Measurements from ENCODE around the gene PGAM5.
A peak's percentile ranks its signal among the peaks of the same experiment; 100 is the strongest.

The PGAM5 gene

GRCh38 chr12:132672678-132673077 is 38.0 kb upstream of the PGAM5 start:
- Histone ChIP-seq H3K9ac (ENCODE audit: low read length) (no peak overlapping the region), H3K4me1 (ENCODE audit: control insufficient read depth, insufficient read depth, low read length) (no peaks in the 10 kb centered on the region), H3K36me3 (ENCODE audit: control insufficient read depth, insufficient read depth, low read length, severe bottlenecking) (peaks cover 62% of the 10 kb centered on the region), H3K9me3 (ENCODE audit: control insufficient read depth, low read length) (no peaks in the 10 kb centered on the region), H3K27me3 (replicated peaks; ENCODE audit: control insufficient read depth, insufficient read depth, low read length) (no peaks in the 10 kb centered on the region), H3K4me3 (ENCODE audit: low read length) (no peak overlapping the region)
- no peak for DNase-seq (ENCODE audit: low read depth)

GRCh38 chr12:132673288-132674179 is 37.1 kb upstream of the PGAM5 start:
- no peak overlapping the region for H3K9ac ChIP-seq (ENCODE audit: low read length)
- H3K4me1 ChIP-seq (ENCODE audit: control insufficient read depth, insufficient read depth, low read length), result no peaks in the 10 kb centered on the region
- H3K27me3 ChIP-seq (replicated peaks; ENCODE audit: control insufficient read depth, insufficient read depth, low read length), result no peaks in the 10 kb centered on the region
- H3K4me3 ChIP-seq (ENCODE audit: low read length), result no peak overlapping the region
- H3K9me3 ChIP-seq (ENCODE audit: control insufficient read depth, low read length), result no peaks in the 10 kb centered on the region
- H3K36me3 ChIP-seq (ENCODE audit: control insufficient read depth, insufficient read depth, low read length, severe bottlenecking), result peaks cover 55% of the 10 kb centered on the region
- DNase-seq (ENCODE audit: low read depth), result no peak

- H3K9ac ChIP-seq (ENCODE audit: low read length), result no peak overlapping the region
- peaks cover 52% of the 10 kb centered on the region for H3K36me3 ChIP-seq (ENCODE audit: control insufficient read depth, insufficient read depth, low read length, severe bottlenecking)
- no peak for DNase-seq (ENCODE audit: low read depth)
- H3K27me3 ChIP-seq (replicated peaks; ENCODE audit: control insufficient read depth, insufficient read depth, low read length), result no peaks in the 10 kb centered on the region
- no peaks in the 10 kb centered on the region for H3K4me1 ChIP-seq (ENCODE audit: control insufficient read depth, insufficient read depth, low read length)
- H3K9me3 ChIP-seq (ENCODE audit: control insufficient read depth, low read length), result no peaks in the 10 kb centered on the region
- no peak overlapping the region for H3K4me3 ChIP-seq (ENCODE audit: low read length)
Observed at GRCh38 chr12:132674561-132674960, 36.1 kb upstream of the PGAM5 start.

- H3K9ac ChIP-seq (ENCODE audit: low read length), result no peak overlapping the region
- no peaks in the 10 kb centered on the region for H3K27me3 ChIP-seq (replicated peaks; ENCODE audit: control insufficient read depth, insufficient read depth, low read length)
- H3K4me1 ChIP-seq (ENCODE audit: control insufficient read depth, insufficient read depth, low read length), result no peaks in the 10 kb centered on the region
- no peaks in the 10 kb centered on the region for H3K9me3 ChIP-seq (ENCODE audit: control insufficient read depth, low read length)
- no peak overlapping the region for H3K4me3 ChIP-seq (ENCODE audit: low read length)
- peaks cover 49% of the 10 kb centered on the region for H3K36me3 ChIP-seq (ENCODE audit: control insufficient read depth, insufficient read depth, low read length, severe bottlenecking)
- DNase-seq (ENCODE audit: low read depth), result no peak
Observed at GRCh38 chr12:132675757-132676432, 34.7 kb upstream of the PGAM5 start.

GRCh38 chr12:132677492-132677891 is 33.1 kb upstream of the PGAM5 start:
- Histone ChIP-seq H3K4me3 (ENCODE audit: low read length) (no peak overlapping the region), H3K27me3 (replicated peaks; ENCODE audit: control insufficient read depth, insufficient read depth, low read length) (no peaks in the 10 kb centered on the region), H3K36me3 (ENCODE audit: control insufficient read depth, insufficient read depth, low read length, severe bottlenecking) (peaks cover 42% of the 10 kb centered on the region), H3K9me3 (ENCODE audit: control insufficient read depth, low read length) (no peaks in the 10 kb centered on the region), H3K9ac (ENCODE audit: low read length) (no peak overlapping the region), H3K4me1 (ENCODE audit: control insufficient read depth, insufficient read depth, low read length) (no peaks in the 10 kb centered on the region)
- DNase-seq (ENCODE audit: low read depth), result no peak

GRCh38 chr12:132685400-132685799 is 25.2 kb upstream of the PGAM5 start:
- DNase-seq (ENCODE audit: low read depth), result no peak
- Histone ChIP-seq H3K9ac (ENCODE audit: low read length) (no peak overlapping the region), H3K4me3 (ENCODE audit: low read length) (no peak overlapping the region), H3K4me1 (ENCODE audit: control insufficient read depth, insufficient read depth, low read length) (no peaks in the 10 kb centered on the region), H3K9me3 (ENCODE audit: control insufficient read depth, low read length) (no peaks in the 10 kb centered on the region), H3K36me3 (ENCODE audit: control insufficient read depth, insufficient read depth, low read length, severe bottlenecking) (no peaks in the 10 kb centered on the region), H3K27me3 (replicated peaks; ENCODE audit: control insufficient read depth, insufficient read depth, low read length) (no peaks in the 10 kb centered on the region)

- Histone ChIP-seq H3K4me3 (ENCODE audit: low read length) (peak overlapping the region; percentile 82), H3K27me3 (replicated peaks; ENCODE audit: control insufficient read depth, insufficient read depth, low read length) (no peaks in the 10 kb centered on the region), H3K9me3 (ENCODE audit: control insufficient read depth, low read length) (no peaks in the 10 kb centered on the region), H3K4me1 (ENCODE audit: control insufficient read depth, insufficient read depth, low read length) (no peaks in the 10 kb centered on the region), H3K36me3 (ENCODE audit: control insufficient read depth, insufficient read depth, low read length, severe bottlenecking) (peaks cover 4% of the 10 kb centered on the region), H3K9ac (ENCODE audit: low read length) (peak overlapping the region; percentile 74)
- no peak for DNase-seq (ENCODE audit: low read depth)
Observed at GRCh38 chr12:132686825-132687210, 23.8 kb upstream of the PGAM5 start.

GRCh38 chr12:132687211-132688164 is 23.2 kb upstream of the PGAM5 start, which contains the start of the genes POLE and PXMP2:
TSS of gene POLE (minus strand) at chr12:132687342. CDS start at chr12:132687315, 27 bp downstream.
TSS of gene PXMP2 (plus strand) at chr12:132687587. CDS start at chr12:132687671, 84 bp downstream.
- H3K27me3 ChIP-seq (replicated peaks; ENCODE audit: control insufficient read depth, insufficient read depth, low read length), result no peaks in the 10 kb centered on the region
- H3K36me3 ChIP-seq (ENCODE audit: control insufficient read depth, insufficient read depth, low read length, severe bottlenecking), result peaks cover 4% of the 10 kb centered on the region
- peak; percentile 98 for DNase-seq (ENCODE audit: low read depth)
- H3K9ac ChIP-seq (ENCODE audit: low read length), result peak within 1 kb of the TSS; percentile 83
- peak within 1 kb of the TSS; percentile 82 for H3K4me3 ChIP-seq (ENCODE audit: low read length)
- H3K9me3 ChIP-seq (ENCODE audit: control insufficient read depth, low read length), result no peaks in the 10 kb centered on the region
- H3K4me1 ChIP-seq (ENCODE audit: control insufficient read depth, insufficient read depth, low read length), result no peaks in the 10 kb centered on the region

GRCh38 chr12:132689227-132689626 is 21.4 kb upstream of the PGAM5 start:
- H3K36me3 ChIP-seq (ENCODE audit: control insufficient read depth, insufficient read depth, low read length, severe bottlenecking), result peaks cover 4% of the 10 kb centered on the region
- H3K4me1 ChIP-seq (ENCODE audit: control insufficient read depth, insufficient read depth, low read length), result no peaks in the 10 kb centered on the region
- H3K27me3 ChIP-seq (replicated peaks; ENCODE audit: control insufficient read depth, insufficient read depth, low read length), result no peaks in the 10 kb centered on the region
- no peaks in the 10 kb centered on the region for H3K9me3 ChIP-seq (ENCODE audit: control insufficient read depth, low read length)
- no peak overlapping the region for H3K9ac ChIP-seq (ENCODE audit: low read length)
- H3K4me3 ChIP-seq (ENCODE audit: low read length), result peak overlapping the region; percentile 25
- no peak for DNase-seq (ENCODE audit: low read depth)

- no peak for DNase-seq (ENCODE audit: low read depth)
- no peaks in the 10 kb centered on the region for H3K27me3 ChIP-seq (replicated peaks; ENCODE audit: control insufficient read depth, insufficient read depth, low read length)
Observed at GRCh38 chr12:132690112-132690511, 20.5 kb upstream of the PGAM5 start.

More at GRCh38 chr12:132690112-132690511, 20.5 kb upstream of the PGAM5 start:
- H3K4me3 ChIP-seq (ENCODE audit: low read length), result no peak overlapping the region
- no peaks in the 10 kb centered on the region for H3K4me1 ChIP-seq (ENCODE audit: control insufficient read depth, insufficient read depth, low read length)
- H3K36me3 ChIP-seq (ENCODE audit: control insufficient read depth, insufficient read depth, low read length, severe bottlenecking), result peaks cover 4% of the 10 kb centered on the region
- H3K9ac ChIP-seq (ENCODE audit: low read length), result no peak overlapping the region
- no peaks in the 10 kb centered on the region for H3K9me3 ChIP-seq (ENCODE audit: control insufficient read depth, low read length)
